Activated CD4-positive, alpha-beta T cell treated with anti-CD3 and anti-CD28 coated beads, Interleukin-2, amount 50 U/mL, for 48 hours (primary cell): ENCODE results near the gene C1orf174.
A peak's percentile ranks its signal among the peaks of the same experiment; 100 is the strongest.

Source experiments
- DNase-seq, 2 experiments: peaks; one replicate each; pipeline ENCODE4 v3.0.0-alpha.2; 2020

C1orf174 gene

GRCh38 chr1:3908886-3909517, 8.9 kb upstream of the C1orf174 start:
- no peak for DNase-seq

- no peak for DNase-seq
Measured at GRCh38 chr1:3907621-3908165, 7.6 kb upstream of the C1orf174 start.

DNA sequence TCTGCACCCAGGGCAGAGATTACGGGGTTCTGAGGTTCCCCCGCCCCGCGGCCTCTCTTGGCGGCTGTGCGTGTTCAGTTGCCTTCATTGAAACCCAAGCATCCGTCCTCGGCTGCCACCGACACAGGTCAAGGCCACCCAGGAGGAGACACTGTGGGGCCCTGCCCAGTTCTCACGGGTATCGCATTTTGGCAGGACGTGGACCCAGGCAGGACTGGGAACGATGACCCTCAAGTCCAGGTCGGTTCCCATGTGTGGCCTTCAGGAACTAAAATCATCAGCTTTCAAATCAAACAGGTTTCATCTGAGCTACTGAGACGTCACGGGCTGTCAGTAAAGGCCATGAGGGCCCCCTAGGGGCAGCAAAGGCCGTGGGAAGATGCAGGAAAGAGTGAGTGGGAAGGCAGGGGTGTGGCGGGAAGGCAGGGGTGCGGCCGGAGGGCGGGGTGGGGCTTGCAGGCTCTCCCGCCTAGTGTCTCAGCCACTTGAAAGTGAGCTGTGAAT, 7.0 kb upstream of the C1orf174 start:
- DNase-seq, result peak; percentile 48 to 64

DNA sequence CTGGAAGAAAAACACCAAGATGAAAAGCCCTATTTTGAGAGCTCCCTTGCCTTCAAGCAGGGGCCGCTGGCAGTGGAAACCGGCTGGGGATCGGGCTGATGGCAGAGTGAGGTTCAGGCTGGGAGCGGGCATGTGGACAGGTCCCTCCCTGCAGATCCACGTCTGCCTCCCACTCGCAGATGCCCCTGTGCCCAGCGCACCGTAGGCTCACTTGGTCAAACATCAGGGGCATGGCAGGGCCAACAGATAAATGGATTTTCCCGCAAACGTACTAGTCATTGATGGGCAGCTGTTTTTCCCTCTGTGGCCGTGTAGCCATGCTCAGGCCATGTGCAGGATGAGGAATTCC, 6.6 kb upstream of the C1orf174 start:
- DNase-seq, result no peak

DNA sequence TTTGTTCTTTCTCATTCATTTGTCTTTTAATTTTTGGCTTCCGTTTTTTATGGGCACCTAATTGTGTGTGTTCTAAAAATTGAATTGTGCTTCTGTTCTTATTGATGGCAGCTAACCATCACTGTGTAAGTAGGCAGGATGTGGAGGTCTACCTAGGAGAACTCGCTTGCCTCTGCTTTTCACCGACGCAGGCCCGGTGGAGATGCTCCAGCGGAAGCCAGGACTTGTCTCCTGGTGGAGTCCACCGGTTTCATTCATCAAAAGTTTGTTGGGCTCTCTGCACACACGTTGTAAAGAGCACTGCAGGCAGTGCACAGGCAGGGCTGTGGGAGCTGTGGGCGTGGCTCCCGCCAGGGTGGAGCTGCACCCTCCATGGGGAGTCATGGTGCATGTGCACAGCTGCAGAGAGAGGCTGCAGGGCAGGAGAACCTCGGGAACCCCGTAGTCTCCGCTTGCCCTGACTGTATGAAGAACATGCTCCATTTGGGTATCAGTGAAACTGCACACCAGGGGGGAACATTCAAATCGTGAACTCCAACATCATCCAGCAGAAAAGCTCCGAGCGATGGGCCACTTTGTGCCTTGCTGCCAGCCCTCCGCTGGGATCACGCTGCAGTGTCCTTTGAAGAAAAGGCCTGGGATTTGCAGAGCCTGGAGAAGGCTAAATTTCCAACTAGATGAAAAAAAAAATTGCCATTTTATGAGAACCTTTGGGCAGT, 6.0 kb upstream of the C1orf174 start:
- DNase-seq, result no peak

- no peak for DNase-seq
Measured at GRCh38 chr1:3905266-3905952, 5.3 kb upstream of the C1orf174 start.

DNA sequence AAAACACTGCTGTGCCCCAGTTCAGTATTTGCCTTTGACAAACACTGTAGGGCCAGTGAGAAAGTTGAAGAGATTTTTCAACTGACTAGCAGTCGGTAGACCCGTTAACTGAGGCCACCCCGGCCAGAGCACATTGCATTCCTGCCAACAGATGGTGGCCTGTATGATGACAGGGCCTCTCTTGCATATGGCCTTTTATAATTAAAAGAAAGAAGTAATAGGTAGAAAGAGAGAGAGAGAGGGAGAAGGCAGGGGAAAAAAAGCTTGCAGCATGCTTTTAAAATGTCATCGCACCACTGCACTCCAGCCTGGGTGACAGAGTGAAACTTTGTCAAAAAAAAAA, 4.7 kb upstream of the C1orf174 start:
- DNase-seq, result no peak

DNA sequence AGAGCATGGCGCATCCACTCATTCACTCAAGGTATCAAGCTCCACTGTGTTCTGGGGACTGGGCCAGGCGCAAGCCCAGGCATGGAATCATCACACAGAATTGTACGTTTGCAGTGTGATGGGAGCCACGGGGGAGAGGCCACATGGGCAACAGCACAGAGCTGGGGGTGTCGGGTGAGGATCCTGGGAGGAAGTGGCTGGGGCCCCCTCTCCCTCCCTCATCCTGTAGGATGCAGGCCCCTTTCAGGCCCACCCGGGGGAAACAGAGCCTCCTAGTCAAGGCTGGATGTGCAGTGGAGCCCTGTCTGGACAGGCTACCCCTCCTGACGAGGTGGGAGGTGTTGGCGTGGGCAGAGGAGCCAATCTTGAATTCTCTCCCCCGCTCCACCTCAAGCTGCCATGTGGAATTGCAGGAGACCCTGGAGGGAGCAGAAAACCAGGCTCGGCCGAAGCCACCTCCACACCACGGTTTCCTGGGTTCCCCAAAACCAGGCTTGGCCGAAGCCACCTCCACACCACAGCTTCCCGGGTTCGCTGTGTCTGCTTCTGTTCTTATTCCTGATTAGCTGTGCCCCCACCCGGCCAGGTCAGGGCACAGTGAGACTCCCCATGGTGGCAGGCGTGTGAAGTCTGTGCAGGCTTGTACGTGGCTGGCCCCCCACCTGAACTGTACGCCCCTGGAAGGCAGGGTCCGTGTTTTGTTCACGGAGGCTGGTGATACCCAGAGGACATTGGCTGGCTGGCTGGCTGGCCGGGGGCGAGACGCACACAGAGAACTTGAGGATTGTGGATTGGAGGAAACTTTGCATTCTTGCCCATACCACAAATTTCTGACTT, 4.2 kb upstream of the C1orf174 start:
- no peak for DNase-seq

DNA sequence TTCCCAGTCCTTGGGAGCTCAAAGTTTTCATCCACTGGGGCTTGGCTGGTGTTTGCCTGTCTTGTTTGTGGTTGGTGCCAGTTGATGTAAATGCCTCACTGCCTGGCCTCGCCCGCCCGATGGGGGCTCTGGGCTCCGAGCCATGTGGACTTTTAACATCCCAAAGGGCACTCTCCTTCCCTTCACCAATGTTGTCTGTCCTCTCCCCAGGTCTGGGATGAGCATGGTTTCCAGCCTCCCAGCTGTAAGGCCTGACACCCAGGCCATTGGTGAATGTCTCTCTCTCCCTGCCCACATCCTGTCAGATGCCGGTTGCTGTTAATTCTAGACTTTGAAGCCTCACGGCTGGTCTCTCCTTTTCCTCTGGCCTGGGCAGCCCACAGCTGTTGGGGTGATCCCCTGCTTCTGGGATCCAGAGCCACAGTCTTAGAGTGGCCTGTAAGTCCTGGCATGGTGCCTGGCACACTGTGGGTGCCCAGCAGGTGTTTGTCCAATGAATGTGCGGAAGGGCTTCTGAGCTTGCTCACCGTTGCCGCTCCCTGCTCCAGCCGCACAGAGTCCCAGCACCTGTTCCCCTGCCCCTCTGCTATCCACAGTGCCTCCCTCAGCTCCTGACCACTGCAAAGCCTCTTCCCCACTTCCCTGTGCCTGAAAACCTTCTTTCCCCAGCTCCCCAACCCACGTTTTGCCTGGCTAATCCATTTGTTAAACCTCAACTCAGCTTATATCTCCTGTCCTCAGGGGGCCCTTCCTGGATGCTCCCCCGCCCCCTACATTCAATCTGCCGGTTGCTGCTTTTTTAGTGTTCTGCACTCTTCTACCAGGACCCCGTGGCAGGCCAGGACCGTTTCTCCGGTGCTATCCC, 3.3 kb upstream of the C1orf174 start:
- no peak for DNase-seq

- no peak for DNase-seq
Measured at GRCh38 chr1:3902571-3903091, 2.6 kb upstream of the C1orf174 start.

DNA sequence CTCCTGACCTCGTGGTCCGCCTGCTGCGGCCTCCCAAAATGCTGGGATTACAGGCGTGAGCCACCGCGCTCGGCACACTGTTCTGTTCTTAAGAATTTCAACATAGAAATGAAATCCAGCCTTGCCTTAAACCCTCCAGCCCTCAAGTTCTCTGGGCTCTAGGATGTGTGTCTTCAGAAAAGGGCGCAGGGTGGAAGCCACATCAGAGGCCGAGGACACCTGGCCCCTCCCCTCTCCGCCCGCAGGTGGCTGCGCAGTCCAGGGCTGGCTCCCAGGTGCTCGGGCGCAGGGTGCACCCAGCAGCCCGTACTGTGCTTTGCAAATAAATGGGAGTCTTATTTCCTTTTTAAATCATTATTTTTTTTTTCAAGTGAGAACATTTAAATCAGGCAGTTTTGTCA, 2.0 kb upstream of the C1orf174 start:
- peak in 1 of 2 experiments; percentile 25 for DNase-seq

- peak; percentile 95 to 96 for DNase-seq
Measured at GRCh38 chr1:3900969-3901529, 977 bp upstream of the C1orf174 start.

GRCh38 chr1:3899754-3900149, 320 bp downstream of the C1orf174 start:
- DNase-seq, result peak; percentile 29 to 33

DNA sequence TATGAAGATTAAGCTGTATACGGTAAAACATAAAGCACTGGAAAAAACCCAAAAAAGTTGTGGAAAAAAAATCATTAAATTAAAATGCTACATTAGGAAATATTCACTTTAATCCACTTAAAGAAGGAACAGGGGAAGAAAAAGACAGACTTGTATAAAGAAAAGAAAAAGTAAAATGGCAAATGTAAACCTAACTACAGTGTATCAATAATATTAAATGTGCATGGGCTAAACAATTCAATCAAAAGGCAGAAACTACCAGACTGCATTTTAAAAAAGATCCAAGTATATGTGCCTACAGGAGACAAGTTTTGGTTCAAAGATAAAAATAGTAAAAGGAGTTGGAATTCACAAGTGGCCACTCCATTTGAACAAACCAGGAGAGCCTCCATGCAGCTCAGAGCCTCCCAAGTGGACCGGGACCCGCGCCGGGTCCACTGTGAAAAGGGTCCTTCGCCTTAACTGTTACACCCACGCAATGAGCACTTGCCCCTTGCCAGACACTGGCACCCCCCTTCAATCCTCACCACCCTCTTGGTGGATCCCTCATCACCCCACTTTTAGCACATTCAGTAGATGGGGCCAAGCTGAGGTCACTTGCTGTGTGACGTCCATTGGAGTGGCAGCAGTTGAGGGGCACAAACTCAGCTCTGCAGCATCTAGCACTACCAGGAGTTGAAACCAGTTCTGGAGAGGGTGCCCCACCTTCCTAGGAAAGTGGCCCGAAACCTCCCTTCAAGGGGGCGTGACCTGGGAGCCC, 898 bp downstream of the C1orf174 start:
- no peak for DNase-seq

- DNase-seq, result no peak
Measured at GRCh38 chr1:3898475-3898735, 1.7 kb downstream of the C1orf174 start.

DNA sequence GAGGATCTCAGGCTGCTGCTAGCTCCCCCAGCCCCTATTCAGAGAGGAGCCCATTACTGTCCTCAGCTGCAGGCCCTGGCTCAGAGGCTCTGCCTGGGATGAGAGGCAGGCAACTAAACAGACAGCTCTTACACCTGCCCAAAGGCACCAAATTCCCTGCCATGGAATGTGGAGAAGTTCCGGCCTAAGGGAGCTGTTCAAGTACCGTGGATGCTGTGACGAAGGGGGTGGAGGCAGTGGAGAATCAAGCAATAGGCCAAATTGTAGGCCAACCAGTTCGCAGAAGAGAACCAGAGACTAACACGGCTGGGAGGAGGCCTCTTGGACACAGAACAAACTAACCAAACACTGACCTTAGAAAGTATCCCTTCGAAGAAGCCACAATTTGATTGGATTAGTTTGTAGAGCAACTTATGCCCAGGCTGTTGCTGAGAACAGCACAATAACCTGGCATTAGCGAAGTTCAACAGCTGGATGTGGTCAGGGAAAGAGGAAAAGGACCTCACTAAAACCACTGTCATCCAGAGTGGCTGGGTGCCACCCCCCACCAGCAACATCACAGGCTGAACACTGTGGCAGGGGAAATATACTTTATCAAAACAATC, 3.6 kb downstream of the C1orf174 start:
- no peak for DNase-seq

GRCh38 chr1:3895951-3896325, 4.1 kb downstream of the C1orf174 start:
- no peak for DNase-seq

DNA sequence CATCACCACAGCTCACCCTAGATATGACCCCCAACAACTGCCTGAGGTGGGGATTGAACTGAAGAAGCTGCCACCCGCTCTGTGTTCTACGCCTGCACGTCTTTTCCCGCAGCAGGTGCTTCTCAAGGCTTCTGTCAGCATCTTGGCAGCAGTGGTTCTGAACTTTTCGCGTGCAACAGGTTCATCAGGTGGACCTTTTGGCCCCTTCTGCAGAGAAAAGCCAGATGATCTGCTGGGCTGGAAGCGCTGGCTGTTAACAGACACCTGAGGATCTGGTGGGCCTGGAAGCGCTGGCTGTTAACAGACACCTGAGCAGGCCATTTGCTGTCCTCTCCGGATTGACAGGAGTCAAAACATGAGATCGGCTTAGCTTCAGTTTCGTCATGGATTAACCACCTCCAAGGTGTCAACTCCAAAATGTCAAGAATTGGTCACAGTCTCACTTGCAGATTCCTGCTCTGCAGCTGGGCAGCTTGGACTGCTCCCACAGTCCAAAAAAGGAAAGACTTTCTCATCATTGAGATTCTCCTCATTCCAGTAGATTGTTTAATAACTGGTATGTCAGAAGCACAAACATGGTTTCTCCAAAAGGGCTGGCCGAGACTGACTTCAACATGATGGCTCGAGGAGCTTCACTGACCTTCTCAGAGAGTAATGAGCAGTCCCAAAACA, 4.7 kb downstream of the C1orf174 start:
- DNase-seq, result no peak

- DNase-seq, result no peak
Measured at GRCh38 chr1:3894626-3895278, 5.3 kb downstream of the C1orf174 start.
